Stomach (tissue), 9 donors: Measurements from ENCODE around the gene CBR4. TPM values are rescaled to one million over a fixed set of nuclear protein-coding genes. Genes with fewer than 3 reads are reported as not detected.
"Not testable (repeated sequence)": the region's sequence is repeated elsewhere in the genome, so short reads cannot be mapped to it uniquely, and the experiment has no call there.

Experiments used
- DNase-seq, 2 donors: peaks; one replicate each; pipeline versions ENCODE4 v3.0.0 to v3.0.0-alpha.2; 2013 to 2019
- H3K27ac ChIP-seq, 5 donors: fragments of 200-600 bp in 4 of 5; sonication (generic) in 4 of 5; one replicate each; pipeline ENCODE4 v1.5.1; 2013 to 2019; ENCODE audit warnings: mild to moderate bottlenecking in 1 of 5, moderate library complexity in 1 of 5
- H3K27me3 ChIP-seq, 3 donors: fragments of 200-600 bp; sonication (generic); one replicate each; pipeline ENCODE4 v1.5.1; 2017 to 2019; ENCODE audit warnings: mixed run types in 1 of 3
- H3K36me3 ChIP-seq, 4 donors: fragments of 200-600 bp; sonication (generic); 1 replicate in 3 of 4; 2 replicates in 1 of 4; pipeline ENCODE4 v1.5.1; 2016 to 2019
- H3K4me1 ChIP-seq, 4 donors: fragments of 200-600 bp; sonication (generic); one replicate each; pipeline ENCODE4 v1.5.1; 2016 to 2019
- H3K4me3 ChIP-seq, 4 donors: fragments of 200-600 bp; sonication (generic) in 3 of 4; one replicate each; pipeline ENCODE4 v1.5.1; 2016 to 2019; ENCODE audit warnings: mild to moderate bottlenecking in 1 of 4
- H3K9me3 ChIP-seq, 4 donors: fragments of 200-600 bp; sonication (generic); one replicate each; pipeline ENCODE4 v1.5.1; 2016 to 2019
- EP300 ChIP-seq: sonication (generic); formaldehyde crosslinking; IDR thresholded peaks from one replicate; pipeline ENCODE4 v1.6.1; 2017; ENCODE audit warnings: antibody characterized with exemption
- POLR2A ChIP-seq, 4 donors: fragments of 450-650 bp; IDR thresholded peaks; one replicate each; pipeline ENCODE4 v1.6.1; 2016; ENCODE audit warnings: antibody characterized with exemption in 4 of 4, control low read depth in 2 of 4, mild to moderate bottlenecking in 1 of 4, moderate library complexity in 1 of 4
- POLR2AphosphoS5 ChIP-seq, 3 donors: sonication (generic); formaldehyde crosslinking; IDR thresholded peaks; one replicate each; pipeline ENCODE4 v1.6.1; 2016; ENCODE audit warnings: antibody characterized with exemption in 3 of 3
- WGBS, 5 donors: extraction: QIAGEN DNeasy Blood & Tissue Kit in 3 of 5; methylation state at CpG; one replicate each; pipeline versions ENCODE4 v1.1.5 to v1.1.7; 2013 to 2018; 5-methylcytosine and 5-hydroxymethylcytosine counted together
- intact Hi-C: fragments of 100-400 bp; cut with DNase I; formaldehyde crosslinking; loops from one replicate; pipeline ENCODE4 v1.15.1; 2023; ENCODE audit warnings: low total_unique reads
- polyA plus RNA-seq, 3 donors: library from polyadenylated mRNA; stranded (reverse); fragments of 200-250 nt; gene quantifications; one replicate each; pipeline ENCODE4 v1.2.3, GENCODE V29; 2013
- small RNA-seq, 4 donors: library from RNA; depleted of rRNA; stranded (forward); fragments of <200 nt; gene quantifications; one replicate each; pipeline ENCODE3, GENCODE V24; 2016
- total RNA-seq, 5 donors: library from RNA; depleted of rRNA; stranded (reverse); fragments of >200 nt; gene quantifications; one replicate each; pipeline versions ENCODE4 v1.1.0 to v1.2.3, GENCODE V29; 2014 to 2016
- TF ChIP-seq, protein P1 (sequence below), 7 experiments: fragments of 450-650 bp in 4 of 7; fragments of 200-600 bp in 3 of 7; sonication (generic) in 3 of 7; IDR thresholded peaks; one replicate each; pipeline ENCODE4 v1.5.1; 2016 to 2019; ENCODE audit warnings: antibody characterized with exemption in 7 of 7, control low read depth in 2 of 7, mild to moderate bottlenecking in 1 of 7
- donor health status: healthy with polysubstance abuse.
- donor health status: Bipolar disorder and iron deficiency.
- donor health status: healthy.

CBR4 gene
- total and polyA plus RNA-seq, 8 donors, result 4.1 to 48.7 (median 13.4) TPM; not detected in 1

GRCh38 chr4:168955674-168956073 is 54.4 kb downstream of the CBR4 start:
- H3K36me3 ChIP-seq, result no peaks in the 10 kb centered on the region
- H3K27me3 ChIP-seq, result no peaks in the 10 kb centered on the region
- no peak for TF ChIP-seq POLR2A (IDR thresholded peaks at IDR 0.05)
- no peak for TF ChIP-seq POLR2AphosphoS5 (IDR thresholded peaks at IDR 0.05)
- TF ChIP-seq EP300, result no peak
- TF ChIP-seq, protein P1, sequence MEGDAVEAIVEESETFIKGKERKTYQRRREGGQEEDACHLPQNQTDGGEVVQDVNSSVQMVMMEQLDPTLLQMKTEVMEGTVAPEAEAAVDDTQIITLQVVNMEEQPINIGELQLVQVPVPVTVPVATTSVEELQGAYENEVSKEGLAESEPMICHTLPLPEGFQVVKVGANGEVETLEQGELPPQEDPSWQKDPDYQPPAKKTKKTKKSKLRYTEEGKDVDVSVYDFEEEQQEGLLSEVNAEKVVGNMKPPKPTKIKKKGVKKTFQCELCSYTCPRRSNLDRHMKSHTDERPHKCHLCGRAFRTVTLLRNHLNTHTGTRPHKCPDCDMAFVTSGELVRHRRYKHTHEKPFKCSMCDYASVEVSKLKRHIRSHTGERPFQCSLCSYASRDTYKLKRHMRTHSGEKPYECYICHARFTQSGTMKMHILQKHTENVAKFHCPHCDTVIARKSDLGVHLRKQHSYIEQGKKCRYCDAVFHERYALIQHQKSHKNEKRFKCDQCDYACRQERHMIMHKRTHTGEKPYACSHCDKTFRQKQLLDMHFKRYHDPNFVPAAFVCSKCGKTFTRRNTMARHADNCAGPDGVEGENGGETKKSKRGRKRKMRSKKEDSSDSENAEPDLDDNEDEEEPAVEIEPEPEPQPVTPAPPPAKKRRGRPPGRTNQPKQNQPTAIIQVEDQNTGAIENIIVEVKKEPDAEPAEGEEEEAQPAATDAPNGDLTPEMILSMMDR (IDR thresholded peaks at IDR 0.05), result no peak
- 69 to 86% (median 79%) methylated on average over 2 of the region's 2 CpGs for WGBS, 5 donors
- no peaks in the 10 kb centered on the region for H3K4me1 ChIP-seq
- no peak overlapping the region for H3K27ac ChIP-seq
- DNase-seq, result no peak
- intact Hi-C loops, result no loop called here
- H3K4me3 ChIP-seq, result no peak overlapping the region
- H3K9me3 ChIP-seq, result no peaks in the 10 kb centered on the region

GRCh38 chr4:168952821-168953246 is 57.2 kb downstream of the CBR4 start:
- intact Hi-C loops, H3K27me3 ChIP-seq, H3K4me1 ChIP-seq, H3K36me3 ChIP-seq, H3K27ac ChIP-seq, H3K4me3 ChIP-seq, H3K9me3 ChIP-seq: not testable (repeated sequence)
- peak; percentile 33 to 65 for DNase-seq
- 86 to 96% (median 90%) methylated on average over 3 of the region's 3 CpGs for whole genome bisulfite sequencing, 5 donors

DNA sequence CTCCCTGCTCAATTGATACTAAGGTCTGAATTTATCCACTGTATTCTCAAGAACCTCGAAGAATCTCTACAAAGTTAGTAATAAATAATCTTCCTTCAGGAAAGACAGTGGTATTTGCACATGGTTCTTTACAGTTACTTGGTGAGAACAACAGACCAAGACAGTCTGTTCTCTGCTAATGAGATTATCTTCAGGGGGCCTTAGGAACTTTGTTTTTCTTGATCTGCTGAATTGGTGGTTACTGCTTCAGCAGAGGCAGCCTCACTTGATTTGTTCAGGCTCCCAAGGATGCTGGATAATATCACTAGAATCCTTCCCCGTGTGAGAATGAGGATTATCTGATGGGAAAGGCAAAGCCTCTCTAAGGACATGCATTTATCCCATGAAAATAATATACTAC is 64.8 kb downstream of the CBR4 start:
- H3K36me3 ChIP-seq, result no peaks in the 10 kb centered on the region
- TF ChIP-seq POLR2A (IDR thresholded peaks at IDR 0.05), result no peak
- TF ChIP-seq, protein P1 (IDR thresholded peaks at IDR 0.05), result no peak
- no peak for TF ChIP-seq POLR2AphosphoS5 (IDR thresholded peaks at IDR 0.05)
- TF ChIP-seq EP300, result no peak
- intact Hi-C loops, result no loop called here
- H3K27me3 ChIP-seq, result no peaks in the 10 kb centered on the region
- H3K4me3 ChIP-seq, result no peak overlapping the region
- H3K27ac ChIP-seq, result no peak overlapping the region
- DNase-seq, result no peak
- H3K9me3 ChIP-seq, result no peaks in the 10 kb centered on the region
- H3K4me1 ChIP-seq, result no peaks in the 10 kb centered on the region
- 68 to 74% (median 72%) methylated on average over 2 of the region's 2 CpGs for WGBS, 5 donors

DNA sequence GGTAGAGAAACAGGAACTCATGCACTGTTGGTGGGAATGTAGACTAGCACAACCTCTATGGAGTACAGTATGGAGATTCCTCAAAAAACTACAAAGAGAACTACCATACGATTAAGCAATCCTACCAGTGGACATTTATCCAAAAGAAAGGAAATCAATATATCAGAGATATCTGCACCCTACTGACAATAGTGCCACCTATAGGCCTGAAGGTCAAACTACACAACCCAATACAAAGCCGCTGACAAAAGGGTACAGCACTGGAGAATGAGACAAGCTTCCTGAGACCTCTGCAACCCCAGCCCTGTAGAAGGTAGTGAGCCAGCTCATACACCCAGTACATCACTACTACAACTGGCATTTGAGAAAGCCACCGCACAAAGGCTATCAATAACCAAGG is 67.1 kb downstream of the CBR4 start:
- Histone ChIP-seq H3K27ac (no peak overlapping the region), H3K9me3 (peaks cover 0 to 16% (median 7%) of the 10 kb centered on the region in 4 donors), H3K4me3 (no peak overlapping the region), H3K36me3 (no peaks in the 10 kb centered on the region), H3K4me1 (no peaks in the 10 kb centered on the region), H3K27me3 (no peaks in the 10 kb centered on the region)
- no peak for TF ChIP-seq EP300
- TF ChIP-seq, protein P1 (IDR thresholded peaks at IDR 0.05), result peak in 2 of 7 experiments; percentile 9 to 27
- intact Hi-C loops, result no loop called here
- 86 to 92% (median 89%) methylated on average over 3 of the region's 3 CpGs for WGBS, 5 donors
- no peak for DNase-seq

Small RNAs within 50 kb of the gene (small RNA-seq; reads per million reads assigned to genes)
- 0.45 to 2.2 (median 1.7) reads per million in 4 donors for gene RNY4P17
